Measurements from ENCODE around the gene DCLK1.

DNA sequence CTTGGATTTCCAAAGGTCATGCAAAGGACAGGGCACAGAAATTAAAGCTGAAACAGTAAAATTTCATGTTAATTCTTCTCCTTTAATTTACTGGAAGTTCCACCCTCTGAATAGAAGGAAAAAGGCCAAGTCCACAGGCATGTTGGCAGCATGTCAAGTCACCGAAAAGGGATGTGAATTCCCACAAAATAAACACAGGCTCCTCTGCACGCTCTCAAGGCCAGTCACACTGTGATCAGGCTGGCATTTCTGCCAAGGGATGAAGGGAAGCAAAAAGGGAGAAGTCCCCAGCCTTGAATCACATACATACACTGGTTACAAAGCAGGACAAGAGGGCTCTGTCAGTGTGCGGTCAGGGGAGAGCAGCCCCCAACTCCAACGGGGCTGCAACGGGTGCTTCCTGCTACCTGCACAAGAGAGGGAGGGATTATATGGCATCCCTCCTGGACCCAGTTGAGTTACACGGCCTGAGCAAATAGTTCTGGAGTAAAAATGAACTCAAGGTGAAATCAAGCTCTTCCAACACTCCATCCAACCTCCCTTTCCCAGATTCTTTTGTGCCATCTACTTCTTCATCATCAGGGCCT, 6.9 kb downstream of the DCLK1 start:
- TF ChIP-seq, protein P1, sequence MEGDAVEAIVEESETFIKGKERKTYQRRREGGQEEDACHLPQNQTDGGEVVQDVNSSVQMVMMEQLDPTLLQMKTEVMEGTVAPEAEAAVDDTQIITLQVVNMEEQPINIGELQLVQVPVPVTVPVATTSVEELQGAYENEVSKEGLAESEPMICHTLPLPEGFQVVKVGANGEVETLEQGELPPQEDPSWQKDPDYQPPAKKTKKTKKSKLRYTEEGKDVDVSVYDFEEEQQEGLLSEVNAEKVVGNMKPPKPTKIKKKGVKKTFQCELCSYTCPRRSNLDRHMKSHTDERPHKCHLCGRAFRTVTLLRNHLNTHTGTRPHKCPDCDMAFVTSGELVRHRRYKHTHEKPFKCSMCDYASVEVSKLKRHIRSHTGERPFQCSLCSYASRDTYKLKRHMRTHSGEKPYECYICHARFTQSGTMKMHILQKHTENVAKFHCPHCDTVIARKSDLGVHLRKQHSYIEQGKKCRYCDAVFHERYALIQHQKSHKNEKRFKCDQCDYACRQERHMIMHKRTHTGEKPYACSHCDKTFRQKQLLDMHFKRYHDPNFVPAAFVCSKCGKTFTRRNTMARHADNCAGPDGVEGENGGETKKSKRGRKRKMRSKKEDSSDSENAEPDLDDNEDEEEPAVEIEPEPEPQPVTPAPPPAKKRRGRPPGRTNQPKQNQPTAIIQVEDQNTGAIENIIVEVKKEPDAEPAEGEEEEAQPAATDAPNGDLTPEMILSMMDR (IDR thresholded peaks at IDR 0.05): no peak
- TF ChIP-seq POLR2A (IDR thresholded peaks at IDR 0.05): no peak

Data from right lobe of liver (tissue), 4 donors.